Kidney capillary endothelial cell (primary cell): ENCODE results near the gene SLC15A1.

Experiments
- DNase-seq: peaks from one replicate; pipeline ENCODE4 v3.0.0-alpha.2; 2018; ENCODE audit warnings: low spot score

Gene SLC15A1

GRCh38 chr13:98751367-98751782, 1.1 kb downstream of the SLC15A1 start:
- no peak for DNase-seq

DNA sequence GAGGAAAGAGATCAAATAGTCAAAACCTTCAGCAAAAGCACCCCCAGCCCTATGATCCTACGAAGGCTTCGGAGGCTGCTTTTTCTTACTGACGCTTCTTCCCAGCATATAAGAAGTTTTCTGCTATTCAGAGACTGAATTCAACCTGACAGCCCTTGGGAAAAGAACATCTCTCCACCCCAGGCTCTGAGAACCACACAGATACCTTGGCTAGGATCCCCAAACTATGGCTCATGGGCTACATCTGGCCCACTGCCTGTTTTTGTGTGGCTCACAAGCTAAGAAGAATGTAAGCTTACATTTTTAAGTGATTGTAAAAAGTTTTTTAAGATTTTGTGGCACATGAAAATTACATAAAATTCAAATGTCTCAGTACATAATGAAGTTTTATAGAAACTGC, 3.0 kb downstream of the SLC15A1 start:
- DNase-seq = no peak

DNA sequence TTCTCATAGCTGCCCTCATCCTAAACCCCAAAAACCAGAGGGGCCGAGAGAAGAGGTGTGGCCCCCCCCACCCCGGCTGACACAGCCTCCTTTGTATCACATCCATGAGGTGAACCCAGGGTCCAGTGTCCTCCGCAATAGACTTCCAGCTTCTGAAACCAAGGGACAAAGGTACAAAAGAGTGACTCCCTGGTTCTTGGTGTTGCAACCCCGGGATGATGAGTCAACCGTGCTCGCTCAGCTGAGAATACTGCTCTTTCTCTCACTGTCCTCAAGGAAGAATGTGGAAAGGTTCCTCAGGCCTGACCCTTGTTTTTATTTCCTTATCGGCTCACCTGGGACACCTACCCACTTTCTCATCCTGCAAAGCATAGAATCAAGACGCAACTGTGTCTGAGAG, 5.5 kb downstream of the SLC15A1 start:
- DNase-seq = no peak

DNA sequence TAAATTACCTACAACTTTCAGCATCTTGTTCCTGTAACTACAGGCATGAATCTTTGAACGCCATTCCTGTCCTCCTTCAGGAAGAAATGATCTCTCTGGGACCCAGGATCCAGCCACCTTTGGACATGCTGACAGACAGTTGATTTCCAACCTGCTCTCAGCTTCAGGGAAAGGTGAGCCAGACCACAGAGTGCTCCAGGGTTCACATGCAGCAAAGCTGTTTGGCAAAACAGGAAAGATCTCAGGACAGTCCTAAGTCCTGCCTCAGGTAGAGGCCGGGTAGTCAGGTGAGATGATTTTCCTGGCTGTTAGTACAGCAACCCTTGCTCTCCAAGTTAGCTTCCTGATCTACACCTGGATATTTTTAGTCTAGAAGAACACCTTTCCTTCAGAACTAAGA, 9.1 kb downstream of the SLC15A1 start:
- DNase-seq = no peak

DNA sequence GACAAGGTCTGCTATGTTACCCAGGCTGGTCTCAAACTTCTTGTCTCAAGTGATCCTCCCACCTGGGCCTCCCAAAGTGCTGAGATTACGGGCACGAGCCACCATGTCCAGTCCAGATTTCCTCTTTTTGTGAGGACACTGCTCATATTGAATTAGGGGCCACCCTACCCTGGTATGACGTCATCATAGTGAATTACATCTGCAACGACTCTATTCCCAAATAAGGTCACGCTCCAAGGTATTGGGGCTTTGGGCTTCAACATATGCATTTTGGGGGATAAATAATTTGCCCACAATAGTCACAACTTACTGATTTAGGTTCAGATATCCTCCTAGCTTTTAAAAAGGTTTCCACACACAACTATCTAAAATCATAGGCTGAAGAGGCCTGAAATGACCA, 9.5 kb downstream of the SLC15A1 start:
- no peak for DNase-seq

- no peak for DNase-seq
Measured at GRCh38 chr13:98741741-98742435, 10.6 kb downstream of the SLC15A1 start.

DNA sequence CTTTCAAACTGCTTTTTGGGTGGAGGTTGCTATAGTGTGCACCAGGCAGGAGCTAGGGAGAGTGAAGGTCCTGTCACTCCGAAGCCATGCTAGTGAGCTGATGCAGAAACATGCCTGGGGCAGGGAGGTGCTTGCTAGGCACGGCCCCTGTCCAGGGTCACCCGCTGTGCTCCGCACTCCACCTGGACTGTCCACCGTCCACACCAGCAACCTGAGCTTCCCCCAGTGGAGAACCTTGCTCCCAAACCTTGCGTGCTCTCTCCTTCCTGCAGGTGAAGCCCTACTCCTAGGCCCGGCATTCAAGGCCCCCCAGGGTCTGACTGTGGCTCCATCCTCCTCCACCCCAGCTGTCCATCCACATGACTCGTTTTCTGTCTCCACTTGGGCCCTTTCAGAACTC, 12.3 kb downstream of the SLC15A1 start:
- no peak for DNase-seq

DNA sequence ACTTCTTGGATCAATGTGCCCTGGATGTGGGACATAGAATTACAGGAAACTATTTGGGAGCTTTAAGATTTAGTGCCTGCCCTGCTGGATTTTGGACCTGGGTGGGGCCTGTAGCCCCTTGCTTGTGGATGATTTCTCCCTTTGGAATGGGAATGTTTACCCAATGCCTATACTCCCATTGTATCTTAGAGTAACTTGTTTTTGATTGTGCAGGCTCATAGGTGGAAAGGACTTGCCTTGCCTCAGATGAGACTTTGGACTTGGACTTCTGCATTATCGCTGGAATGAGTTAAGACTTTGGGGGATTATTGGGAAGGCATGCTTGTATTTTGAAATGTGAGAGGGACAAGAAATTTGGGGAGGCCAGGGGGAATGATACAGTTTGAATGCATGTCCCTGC, 13.5 kb downstream of the SLC15A1 start:
- no peak for DNase-seq

DNA sequence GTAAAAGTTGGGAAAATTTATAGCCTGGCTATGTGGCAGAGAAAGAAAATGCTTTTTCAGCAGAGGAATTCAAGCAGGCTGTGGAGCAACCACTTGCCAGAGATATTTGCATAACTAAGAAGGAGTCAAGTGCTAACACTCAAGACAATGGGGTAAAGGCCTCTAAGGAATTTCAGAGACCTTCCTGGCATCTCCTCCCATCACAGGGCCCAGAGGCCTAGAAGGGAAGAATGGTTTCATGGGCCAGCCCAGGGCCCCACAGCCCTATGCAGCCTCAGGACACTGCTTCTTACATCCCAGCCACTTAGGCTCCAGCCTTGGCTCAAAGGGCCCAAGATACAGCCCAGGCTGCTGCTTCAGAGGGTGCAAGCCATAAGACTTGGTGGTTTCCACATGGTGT, 14.3 kb downstream of the SLC15A1 start:
- DNase-seq = no peak

DNA sequence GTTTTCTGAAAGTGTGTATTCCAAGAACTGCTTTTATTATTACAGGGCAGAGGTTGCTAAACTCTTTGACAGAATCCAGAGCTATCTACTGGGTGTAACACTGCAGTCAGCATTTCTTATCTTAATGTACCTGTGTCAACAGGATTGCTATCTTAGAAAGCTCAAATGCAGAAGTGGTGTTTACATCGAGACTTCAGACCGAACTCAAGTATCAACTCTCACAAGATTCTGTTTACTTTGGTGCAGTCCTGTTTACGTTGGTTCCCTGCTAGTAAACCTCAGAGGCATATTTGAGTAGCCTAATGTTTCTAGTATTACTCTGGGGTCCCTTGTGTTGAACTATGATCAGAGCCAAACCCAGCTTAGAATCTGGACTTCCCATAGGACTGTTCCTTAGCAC, 20.5 kb downstream of the SLC15A1 start:
- DNase-seq = no peak

DNA sequence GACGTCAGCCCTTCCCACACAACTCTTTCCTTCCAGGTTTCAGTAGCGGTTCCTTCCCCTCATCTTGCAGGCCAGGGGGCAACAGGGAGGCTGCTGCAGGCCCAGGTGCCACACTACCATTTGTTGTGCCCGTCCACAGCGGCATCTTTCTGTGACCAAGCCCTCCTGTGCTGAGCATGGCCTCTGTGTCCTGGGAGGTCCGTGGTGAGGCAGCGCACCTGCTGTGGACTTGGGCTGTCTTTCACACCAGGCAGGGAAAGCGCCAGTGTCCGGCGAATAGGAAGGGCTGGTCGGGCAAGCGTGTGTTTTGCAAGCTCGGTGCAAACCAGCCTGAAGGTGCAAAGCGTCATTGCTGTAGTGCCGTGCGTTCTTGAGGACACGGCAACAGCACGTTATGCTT, 21.4 kb downstream of the SLC15A1 start:
- DNase-seq = no peak

GRCh38 chr13:98730441-98730840, 22.0 kb downstream of the SLC15A1 start:
- DNase-seq = no peak

GRCh38 chr13:98729658-98730057, 22.8 kb downstream of the SLC15A1 start:
- DNase-seq = no peak

- no peak for DNase-seq
Measured at GRCh38 chr13:98722958-98723357, 29.5 kb downstream of the SLC15A1 start.

- DNase-seq = no peak
Measured at GRCh38 chr13:98721825-98722510, 30.5 kb downstream of the SLC15A1 start.

- DNase-seq = no peak
Measured at GRCh38 chr13:98719527-98720250, 32.8 kb downstream of the SLC15A1 start.

DNA sequence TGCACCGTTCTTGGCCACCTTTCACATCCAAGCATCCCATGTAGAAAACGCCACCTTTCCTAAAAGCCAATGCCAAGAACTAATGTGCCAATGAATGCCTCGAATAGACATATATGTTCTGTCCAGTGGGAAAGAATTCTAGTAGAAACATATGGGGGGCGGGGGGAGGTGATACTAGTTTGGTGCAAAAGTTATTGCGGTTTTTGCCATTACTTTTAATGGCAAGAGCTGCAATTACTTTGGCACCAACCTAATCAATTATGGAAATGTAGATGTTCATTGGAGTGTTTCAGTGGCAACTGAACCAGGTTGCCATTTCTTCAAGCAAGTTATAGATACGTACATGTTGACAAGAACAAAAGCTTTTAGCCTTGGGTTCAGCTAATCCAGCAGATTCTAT, 34.6 kb downstream of the SLC15A1 start:
- no peak for DNase-seq

GRCh38 chr13:98717256-98717655, 35.2 kb downstream of the SLC15A1 start:
- DNase-seq = no peak

GRCh38 chr13:98710521-98710920, 42.0 kb downstream of the SLC15A1 start:
- no peak for DNase-seq

DNA sequence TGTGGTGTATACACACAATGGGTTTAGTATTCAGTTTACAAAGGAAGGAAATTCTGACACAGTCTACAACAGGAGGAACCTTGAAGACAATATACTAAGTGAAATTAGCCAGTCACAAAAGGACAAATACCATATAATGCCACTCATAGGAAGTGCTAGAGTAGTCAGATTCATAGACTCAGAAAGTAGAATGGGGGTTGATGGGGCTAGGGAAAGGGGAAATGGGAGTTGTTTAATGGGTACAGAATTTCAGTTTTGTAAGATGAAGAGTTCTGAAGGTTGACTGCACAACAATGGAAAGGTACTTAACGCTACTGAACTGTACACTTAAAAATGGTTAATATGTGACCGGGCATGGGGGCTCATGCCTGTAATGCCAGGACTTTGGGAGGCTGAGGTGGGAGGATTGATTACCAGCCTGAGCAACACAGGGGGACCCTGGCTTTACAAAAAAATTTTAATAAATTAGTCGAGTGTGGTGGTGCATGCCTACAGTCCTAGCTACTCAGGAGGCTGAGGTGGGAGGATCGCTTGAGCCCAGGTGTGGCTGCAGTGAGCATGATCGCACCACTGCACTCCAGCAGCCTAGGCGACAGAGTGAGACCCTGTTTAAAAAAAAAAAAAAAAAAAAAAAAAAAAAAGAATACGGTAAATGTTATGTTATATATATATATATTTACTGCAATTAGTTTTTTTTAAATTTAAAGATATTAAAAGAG, 45.0 kb downstream of the SLC15A1 start:
- DNase-seq = peak; percentile 74

- no peak for DNase-seq
Measured at GRCh38 chr13:98706446-98707110, 45.9 kb downstream of the SLC15A1 start.

DNA sequence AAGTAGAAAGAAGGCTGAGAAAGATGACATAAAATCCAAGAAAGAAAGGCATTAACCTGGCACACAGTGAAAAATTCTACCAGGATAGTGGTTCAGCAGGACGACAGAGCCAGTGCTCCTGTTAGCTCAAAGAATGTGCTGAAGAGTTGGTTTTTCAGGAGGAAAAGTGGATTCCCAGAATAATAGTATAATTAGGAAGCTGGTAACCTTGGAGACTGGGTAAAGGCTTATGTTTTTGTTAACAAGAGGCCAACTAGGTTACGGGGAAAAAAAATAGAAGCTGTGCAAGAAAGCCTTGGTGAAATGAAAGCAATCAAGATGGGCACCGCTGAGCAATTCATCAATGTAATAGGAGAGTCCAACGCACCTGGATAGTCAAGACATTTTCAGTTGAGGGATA, 54.7 kb downstream of the SLC15A1 start:
- no peak for DNase-seq
